Kidney epithelial cell (primary cell): ENCODE measurements around the gene BTBD2. TPM values are rescaled to one million over a fixed set of nuclear protein-coding genes. Genes with fewer than 3 reads are reported as not detected.

ENCODE experiments used
- DNase-seq: peaks from one replicate; pipeline ENCODE4 v3.0.0-alpha.2; 2010; ENCODE audit warnings: low read depth
- H3K27me3 ChIP-seq: 2 replicates; pipeline ENCODE4 v1.6.0; 2011; ENCODE audit warnings: low read length; ENCODE audit not compliant: control insufficient read depth, insufficient read depth
- H3K36me3 ChIP-seq: 2 replicates; pipeline ENCODE4 v1.5.1; 2011; ENCODE audit warnings: low read length; ENCODE audit not compliant: control insufficient read depth, insufficient read depth
- H3K4me3 ChIP-seq: 2 replicates; pipeline ENCODE4 v1.5.1; 2011; ENCODE audit warnings: low read depth, mild to moderate bottlenecking, control low read depth, low read length
- CTCF ChIP-seq: IDR thresholded peaks from 2 replicates; pipeline ENCODE4 v1.5.1; 2011; ENCODE audit warnings: mild to moderate bottlenecking, moderate library complexity, low read length, control low read depth, inconsistent platforms; ENCODE audit not compliant: insufficient read depth, poor library complexity, severe bottlenecking
- total RNA-seq: library from RNA; depleted of rRNA; stranded (reverse); fragments of >200 nt; gene quantifications from 2 replicates; pipeline ENCODE4 v1.2.3, GENCODE V29; 2015

BTBD2 gene
- total RNA-seq, 1 donor from 2014 or later: 51.3 TPM

- Histone ChIP-seq H3K36me3 (no peaks in the 10 kb centered on the region), H3K4me3 (no peak overlapping the region), H3K27me3 (no peaks in the 10 kb centered on the region)
- no peak for DNase-seq
- TF ChIP-seq CTCF: no peak
Measured at GRCh38 chr19:1957562-1958248, 57.8 kb downstream of the BTBD2 start.

- H3K27me3 ChIP-seq: no peaks in the 10 kb centered on the region
- H3K36me3 ChIP-seq: peaks cover under 1% of the 10 kb centered on the region
- DNase-seq: no peak
- TF ChIP-seq CTCF: peak; percentile 11
- H3K4me3 ChIP-seq: no peak overlapping the region
Measured at GRCh38 chr19:1956868-1957492, 58.5 kb downstream of the BTBD2 start.

GRCh38 chr19:1956122-1956494 lies 59.4 kb downstream of the BTBD2 start:
- no peaks in the 10 kb centered on the region for H3K27me3 ChIP-seq
- H3K4me3 ChIP-seq: no peak overlapping the region
- TF ChIP-seq CTCF: no peak
- H3K36me3 ChIP-seq: peaks cover 1% of the 10 kb centered on the region
- no peak for DNase-seq

GRCh38 chr19:1955171-1956121 lies 60.1 kb downstream of the BTBD2 start:
- H3K36me3 ChIP-seq: peaks cover 1% of the 10 kb centered on the region
- TF ChIP-seq CTCF: no peak
- H3K4me3 ChIP-seq: no peak overlapping the region
- no peak for DNase-seq
- no peaks in the 10 kb centered on the region for H3K27me3 ChIP-seq

GRCh38 chr19:1954532-1954933 lies 61.0 kb downstream of the BTBD2 start:
- Histone ChIP-seq H3K36me3 (peaks cover 1% of the 10 kb centered on the region), H3K27me3 (no peaks in the 10 kb centered on the region), H3K4me3 (no peak overlapping the region)
- no peak for DNase-seq
- TF ChIP-seq CTCF: no peak
